HG03135 (cell line): ENCODE results near the gene ATOH8.

Experiments used
- ATAC-seq: cut with Tn5 transposase; IDR thresholded peaks from one replicate; pipeline ENCODE4 v1.9.1; 2021; ENCODE audit warnings: mild to moderate bottlenecking, moderate library complexity; ENCODE audit not compliant: unreplicated experiment

ATOH8 gene

DNA sequence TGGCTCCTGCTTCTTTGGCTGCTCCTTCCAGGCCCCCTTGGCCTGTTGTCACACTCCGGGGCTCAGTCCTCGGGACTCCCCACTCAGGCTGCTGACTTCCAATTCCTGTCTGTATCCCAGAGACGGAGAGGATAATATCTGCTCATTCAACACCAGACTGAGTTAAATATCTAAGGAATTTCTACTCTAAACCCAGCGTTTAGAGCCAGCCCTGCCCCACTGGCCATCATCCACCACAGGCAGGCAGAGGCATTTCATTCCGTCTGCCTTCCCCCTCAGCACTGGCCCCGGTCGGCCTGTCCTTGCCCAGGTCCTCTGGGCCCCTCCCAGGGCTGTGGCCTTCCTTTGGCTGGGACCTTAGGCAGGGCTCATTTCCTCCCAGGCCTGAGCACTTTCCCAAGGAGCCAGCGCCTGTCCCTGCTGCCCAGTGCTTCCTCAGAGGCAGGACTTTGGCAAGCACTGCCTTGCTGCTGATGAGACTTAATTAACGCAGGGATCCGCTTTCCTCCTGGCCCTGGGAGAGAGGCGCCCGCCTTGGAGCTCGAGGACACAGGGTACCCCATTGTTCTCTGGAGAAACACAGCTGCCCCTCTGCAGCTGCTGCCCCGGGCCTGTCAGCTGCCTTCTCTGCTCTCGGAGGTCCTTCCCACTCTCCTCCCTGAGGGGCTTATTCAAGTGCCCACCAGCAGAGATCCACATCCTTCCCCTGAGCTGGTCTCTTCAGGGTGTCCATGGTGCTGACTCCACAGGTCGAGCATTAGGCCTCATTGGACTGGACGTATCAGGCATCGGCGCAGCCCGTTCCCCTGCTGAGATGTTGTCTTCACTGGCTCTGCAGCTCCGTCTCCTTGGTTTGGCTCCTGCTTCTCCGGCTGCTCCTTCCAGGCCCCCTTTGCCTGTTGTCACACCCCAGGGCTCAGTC lies 42.8 kb downstream of the ATOH8 start:
- ATAC-seq: no peak

DNA sequence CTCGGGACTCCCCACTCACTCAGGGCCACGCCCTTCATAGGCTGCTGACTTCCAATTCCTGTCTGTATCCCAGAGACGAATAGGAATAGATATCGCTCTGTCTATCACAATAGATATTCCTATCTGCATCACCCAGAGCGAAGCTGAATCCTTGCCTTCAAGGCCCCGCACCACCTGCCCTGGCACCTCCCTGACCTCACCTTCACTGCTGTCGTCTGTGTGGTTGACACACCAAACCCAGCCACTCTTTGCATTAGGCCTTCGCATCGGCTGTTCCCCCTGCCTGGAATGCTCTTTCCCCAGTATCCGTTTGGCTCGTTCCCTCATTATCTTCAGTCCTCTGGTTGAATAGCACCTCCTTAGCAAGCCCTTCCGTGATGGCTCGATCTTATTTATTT lies 43.5 kb downstream of the ATOH8 start:
- ATAC-seq: no peak

DNA sequence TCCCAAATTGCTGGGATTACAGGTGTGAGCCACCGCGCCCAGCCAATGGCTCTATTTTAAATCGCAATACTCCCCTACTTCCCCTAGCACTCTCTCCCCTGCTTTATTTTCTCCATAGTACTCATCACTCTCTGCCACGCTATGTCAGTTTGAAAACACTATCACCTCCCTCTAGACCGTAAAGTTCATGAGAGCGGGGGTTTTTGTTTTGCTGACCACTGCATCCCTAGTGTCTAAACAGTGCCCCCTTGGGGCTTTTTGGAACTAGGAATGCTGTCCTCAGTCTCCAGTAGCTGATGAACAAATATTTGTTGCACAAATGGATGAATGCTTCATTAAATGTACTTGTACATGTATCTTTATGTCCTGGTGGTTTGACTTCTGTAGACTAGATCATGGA lies 44.1 kb downstream of the ATOH8 start:
- ATAC-seq: no peak

DNA sequence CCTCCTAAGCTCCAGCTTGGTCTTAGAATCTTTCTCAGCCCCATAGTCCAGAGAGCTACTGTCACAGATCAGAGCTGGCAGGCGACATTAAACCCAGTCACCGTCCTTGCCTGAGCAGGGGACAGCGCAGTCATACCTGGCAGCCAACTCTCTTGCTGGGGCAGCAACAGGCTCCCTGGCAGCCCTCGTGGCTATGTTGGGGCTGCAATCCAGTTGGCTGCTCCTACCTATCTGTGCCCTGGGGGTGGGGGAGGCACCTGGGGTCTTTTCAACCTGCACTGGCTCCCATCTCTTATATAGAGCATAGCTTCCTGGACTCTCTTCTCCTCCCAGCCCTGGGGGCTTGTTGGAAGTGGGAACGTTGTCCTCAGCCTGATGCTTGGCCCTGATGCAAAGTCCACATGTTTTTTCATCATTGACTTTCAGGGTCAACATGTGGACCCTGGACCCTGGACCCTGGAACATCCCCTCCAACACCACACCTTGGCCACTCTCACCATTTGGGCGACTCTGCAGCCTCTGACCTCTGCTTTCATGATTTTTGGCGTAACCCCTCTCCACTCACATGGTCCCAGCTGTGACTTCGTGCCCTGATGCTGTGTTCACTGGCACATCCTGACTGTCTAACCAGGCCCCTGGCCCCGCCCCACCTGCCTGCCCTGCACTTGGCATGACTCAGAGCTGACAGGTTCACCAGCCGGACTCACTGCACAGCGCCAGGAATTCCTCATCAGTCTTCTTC lies 45.6 kb downstream of the ATOH8 start:
- no peak for ATAC-seq

DNA sequence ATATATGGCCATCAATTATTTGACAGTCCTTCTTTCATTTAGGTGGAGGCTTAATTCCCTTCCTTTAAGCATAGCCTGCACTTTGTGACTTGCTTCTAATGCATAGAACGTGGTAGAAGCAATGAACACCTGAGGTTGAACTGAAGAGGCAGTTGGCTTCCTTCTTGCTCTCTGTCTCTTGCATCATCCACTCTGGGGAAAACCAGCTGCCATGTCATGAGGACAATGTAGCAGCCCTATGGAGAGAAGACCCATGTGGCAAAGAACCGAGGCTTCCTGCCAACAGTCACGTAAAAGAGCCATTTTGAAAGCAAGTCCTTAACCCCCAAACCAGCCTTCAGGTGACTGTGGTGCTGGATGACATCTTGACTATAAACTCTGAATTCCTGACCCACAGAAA lies 46.8 kb downstream of the ATOH8 start:
- no peak for ATAC-seq

DNA sequence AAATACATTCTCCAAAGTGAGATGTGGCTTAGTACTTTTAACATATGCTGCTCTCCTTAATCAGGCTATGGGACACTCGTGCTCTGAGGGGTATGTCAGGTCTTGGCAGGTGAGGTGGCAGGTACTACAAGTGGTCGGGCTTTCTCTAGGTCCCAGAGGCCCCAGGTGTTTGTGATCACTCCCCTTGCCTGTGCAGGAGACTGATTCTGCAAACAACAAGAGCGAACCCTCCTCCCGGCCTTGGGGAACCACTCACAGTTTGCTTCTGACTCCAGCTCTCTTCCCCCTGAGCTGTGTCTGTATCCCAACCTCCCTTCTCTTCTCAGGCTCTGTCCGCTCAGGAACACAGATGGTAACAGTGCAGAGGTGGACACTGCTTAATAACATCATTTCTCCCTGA lies 48.1 kb downstream of the ATOH8 start:
- ATAC-seq: no peak

DNA sequence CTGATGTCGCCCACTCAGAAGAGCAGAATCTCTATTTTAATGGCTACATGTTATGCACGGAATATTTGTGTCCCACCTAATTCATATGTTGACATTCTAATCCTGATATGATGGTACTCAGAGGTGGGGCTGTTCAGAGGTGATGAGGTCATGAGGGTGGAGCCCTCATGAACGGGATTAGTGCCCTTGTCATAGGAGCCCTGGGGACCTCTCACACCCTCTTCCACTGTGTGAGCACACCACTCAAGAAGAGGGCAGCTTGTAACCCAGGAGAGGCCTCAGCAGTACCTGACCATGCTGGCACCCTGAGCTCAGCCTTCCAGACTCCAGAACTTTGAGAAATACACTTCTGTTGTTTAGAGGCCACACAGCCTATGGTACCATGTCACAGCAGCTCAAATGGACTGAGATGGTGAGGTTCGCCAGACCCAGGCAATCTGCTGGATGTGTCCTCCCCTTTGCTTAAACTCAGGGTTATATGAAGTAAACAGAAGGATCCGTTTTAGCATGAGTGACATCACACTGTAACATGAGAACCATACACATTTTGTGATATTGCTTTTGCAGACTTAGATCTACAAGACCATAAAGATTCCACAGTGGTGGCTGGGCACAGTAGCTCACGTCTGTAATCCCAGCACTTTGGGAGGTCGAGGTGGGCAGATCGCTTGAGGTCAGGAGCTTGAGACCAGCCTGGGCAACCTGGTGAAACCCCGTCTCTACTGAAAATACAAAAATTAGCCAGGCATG lies 48.7 kb downstream of the ATOH8 start:
- no peak for ATAC-seq

DNA sequence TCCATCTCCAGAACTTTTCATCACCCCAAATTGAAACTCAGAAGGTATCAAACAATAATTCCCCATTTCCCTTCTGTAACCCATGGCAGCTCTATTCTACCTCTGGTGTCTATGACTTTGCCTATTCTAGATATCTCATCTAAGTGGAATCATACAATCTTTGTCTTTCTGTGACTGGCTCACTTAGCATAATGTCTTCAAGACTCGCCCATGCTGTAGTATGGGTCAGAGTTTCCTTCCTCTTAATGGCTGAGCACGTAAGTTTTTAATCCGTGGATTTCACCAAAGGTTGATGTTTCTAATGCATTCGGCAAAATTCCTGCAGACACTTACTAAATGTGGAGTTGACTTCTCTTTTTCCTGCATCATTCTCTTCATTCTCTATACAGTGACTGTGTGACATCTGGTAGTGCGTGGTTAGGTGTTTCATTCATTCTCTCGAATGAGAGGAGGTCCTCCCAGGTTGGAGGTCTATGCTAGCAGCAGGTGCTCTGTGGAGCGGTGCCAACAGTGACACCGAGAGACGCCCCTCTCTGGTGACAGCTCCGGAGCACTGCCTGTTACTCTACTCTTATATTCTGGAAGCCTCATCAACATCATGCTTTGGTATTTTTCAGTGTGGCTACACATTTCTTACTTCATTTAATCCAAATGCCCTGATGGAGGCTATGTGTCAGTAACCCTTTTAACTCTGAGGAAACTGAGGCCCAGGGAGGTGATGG lies 50.1 kb downstream of the ATOH8 start:
- ATAC-seq: no peak

DNA sequence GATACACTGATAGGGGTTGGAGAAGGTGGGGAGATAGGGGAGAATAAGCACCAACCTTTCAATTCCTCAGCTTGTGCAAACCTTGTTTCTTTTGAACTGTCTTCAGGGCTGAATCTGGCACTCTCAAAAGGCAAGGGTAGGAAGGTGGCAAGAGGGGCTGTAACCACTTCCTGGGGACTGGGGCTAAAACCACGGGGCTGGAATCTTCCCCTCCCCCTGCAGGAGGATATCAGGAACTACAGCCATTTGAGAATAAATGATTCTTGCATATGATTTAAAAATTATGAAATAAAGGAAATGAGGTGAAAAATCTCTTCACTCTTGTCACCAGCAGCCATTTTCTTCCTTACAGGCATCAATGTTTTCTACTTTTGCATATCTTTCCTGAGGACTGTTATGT lies 50.8 kb downstream of the ATOH8 start:
- ATAC-seq: no peak

DNA sequence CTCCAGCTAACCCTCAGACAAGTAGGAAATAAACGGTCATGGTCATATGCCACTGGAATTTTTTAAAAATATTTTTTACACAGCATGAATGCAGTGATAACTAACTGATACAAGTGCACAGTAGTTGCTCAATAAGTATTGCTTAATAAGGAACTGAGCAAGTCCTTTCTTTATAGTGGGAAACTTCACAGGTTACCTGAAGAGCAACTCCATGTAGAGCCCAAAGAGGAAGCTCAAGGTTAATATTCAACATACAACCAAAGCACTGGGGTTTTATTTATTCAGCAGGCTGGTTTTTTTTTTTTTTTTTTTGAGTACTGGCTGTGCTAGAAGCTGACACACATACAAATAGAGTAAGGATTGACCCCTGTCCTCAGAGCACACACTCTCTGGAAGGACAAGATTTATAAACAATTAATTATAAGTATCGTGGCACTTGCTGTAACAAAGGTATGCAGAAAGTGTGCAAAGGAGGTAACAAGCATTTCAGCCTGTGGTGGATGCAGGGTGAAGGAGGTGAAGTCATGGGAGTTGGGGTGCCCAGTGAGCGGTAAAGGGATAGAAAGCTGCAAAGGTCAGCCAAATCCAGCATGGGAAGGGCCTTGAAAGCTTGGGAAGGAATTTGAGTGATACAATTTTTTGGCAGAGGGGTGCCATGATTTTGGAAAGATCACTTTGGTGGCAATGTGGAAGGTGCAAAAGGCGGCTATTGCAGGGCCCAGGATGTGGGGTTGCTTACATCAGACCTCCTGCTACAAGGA lies 52.7 kb downstream of the ATOH8 start:
- ATAC-seq: no peak

DNA sequence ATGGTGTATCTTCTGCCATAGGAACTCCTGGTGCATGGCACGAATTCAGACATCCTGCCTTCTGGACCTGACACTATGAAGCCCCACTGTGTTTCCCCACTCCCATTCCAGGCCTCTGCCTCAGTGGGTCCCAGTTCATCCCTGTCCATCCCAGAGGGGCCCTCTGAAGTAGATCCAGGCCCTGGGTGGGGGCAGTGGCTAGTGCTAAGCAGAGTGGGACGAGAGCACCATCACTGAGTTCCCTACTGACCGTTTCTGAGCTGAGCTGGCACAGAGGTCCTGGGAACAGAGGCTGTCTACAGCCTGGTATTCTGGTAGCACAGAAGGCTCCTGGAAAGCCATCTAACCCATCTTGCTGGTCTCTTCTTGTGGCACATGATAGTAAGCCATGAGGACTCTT lies 54.0 kb downstream of the ATOH8 start:
- ATAC-seq: no peak

DNA sequence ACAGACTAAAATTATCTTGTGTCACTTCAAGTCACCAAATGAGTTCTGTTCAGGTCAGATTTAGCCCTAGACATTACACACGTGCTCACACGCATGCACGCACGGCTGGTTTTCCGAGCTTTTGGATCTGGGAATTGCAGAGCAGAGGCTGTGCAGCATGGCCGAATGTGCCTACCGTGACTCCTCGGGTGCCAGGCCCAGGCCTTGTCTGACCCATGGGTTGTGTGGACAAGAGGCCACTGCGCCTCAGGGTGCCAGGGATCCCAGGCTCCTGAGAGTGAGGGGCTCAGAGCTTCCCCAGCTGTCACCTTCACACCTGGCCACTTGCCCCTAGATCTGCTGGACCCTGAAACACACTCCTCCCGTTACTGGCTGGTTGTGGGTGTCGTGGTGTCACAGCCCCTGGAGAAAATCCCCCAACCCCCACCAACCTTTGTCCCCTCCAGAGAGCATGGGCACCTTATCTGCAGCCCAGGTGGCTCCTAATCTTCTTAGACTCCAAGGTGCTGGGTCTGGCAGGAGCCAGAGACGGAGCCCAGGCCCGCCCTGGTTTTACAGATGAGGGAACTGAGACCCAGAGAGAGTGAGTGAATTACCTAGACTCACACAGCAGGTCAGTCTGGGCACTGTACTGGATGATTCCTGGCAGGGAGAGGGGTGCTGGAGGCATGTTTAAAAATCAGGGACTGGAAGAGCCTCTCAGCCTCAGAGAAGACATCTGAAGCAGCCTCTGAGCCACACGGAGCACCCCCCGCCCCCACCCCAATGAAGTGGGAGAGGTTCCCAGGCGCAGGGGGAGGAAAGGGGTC lies 56.8 kb downstream of the ATOH8 start:
- ATAC-seq: no peak

DNA sequence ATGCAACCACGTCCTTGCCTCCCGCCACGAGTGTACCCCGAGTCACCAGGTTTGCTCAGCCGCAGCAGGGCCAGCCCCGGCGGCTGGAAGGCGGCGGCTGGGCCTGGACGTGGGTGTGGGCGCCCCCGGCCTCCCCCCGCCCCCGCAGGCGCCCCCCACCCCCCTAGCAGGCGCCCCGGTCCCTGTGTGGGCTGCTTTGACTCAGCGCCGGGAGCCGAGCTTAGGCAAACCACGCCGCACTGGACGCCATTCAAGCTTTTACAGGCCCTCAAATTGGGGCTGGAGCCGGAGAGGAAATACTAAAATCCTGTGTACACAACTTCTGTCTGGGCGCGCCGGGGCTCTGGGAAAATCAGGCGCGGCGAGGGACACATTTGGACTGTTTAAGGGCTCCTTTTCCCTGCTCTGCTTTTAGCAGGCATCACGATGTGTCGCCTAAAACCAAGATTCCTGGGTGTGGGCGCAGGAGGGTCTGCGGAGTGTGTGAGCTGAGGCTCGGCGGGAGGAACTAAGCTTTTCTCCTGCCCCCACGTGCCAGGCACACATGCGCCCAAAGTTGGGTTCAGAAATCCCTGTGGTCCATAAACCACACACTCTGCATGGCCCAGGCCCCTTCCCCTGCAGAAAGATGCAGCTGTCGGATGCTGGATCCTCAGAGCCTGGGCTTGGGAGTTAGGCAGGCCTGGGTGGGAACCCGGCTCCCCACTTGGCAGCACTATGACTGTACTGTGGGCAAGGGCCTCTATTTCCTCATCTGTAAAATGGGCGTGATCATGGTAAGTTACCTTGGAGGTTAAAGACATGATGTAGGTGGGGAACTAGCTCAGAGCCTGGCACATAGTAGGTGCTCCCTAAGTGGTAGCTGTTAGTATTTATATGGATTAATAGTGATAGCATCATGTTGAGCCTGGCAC lies 57.6 kb downstream of the ATOH8 start:
- no peak for ATAC-seq

DNA sequence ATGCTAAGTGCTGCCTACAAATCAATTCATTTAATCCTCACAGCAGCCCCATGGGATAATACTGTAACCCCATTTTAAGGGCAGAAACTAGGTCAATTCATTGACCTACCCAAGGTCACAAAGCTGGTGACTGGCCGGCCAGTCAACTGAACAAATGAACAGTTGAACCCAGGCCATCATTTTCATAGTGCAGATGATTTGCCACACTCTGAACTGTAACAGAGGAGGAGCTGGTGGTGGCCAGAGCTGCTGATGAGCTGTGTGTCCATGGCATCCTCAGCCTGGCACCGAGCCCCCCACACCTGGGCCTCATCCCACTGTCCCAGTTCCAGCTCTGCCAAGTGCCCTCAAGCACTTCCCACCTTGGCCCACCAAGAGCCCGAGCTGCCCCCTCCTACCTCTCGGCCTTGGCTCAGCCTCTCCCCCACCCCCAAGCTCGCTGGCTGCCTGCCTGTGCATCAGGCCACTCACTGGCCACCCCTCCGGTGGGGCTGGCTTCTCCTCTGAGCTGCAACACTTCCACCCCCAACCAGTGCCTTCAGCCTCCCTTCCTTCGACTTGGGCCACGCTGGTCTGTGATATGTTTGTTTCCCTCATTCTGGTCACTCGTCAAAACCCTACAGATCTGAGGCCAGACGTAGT lies 58.4 kb downstream of the ATOH8 start:
- no peak for ATAC-seq

DNA sequence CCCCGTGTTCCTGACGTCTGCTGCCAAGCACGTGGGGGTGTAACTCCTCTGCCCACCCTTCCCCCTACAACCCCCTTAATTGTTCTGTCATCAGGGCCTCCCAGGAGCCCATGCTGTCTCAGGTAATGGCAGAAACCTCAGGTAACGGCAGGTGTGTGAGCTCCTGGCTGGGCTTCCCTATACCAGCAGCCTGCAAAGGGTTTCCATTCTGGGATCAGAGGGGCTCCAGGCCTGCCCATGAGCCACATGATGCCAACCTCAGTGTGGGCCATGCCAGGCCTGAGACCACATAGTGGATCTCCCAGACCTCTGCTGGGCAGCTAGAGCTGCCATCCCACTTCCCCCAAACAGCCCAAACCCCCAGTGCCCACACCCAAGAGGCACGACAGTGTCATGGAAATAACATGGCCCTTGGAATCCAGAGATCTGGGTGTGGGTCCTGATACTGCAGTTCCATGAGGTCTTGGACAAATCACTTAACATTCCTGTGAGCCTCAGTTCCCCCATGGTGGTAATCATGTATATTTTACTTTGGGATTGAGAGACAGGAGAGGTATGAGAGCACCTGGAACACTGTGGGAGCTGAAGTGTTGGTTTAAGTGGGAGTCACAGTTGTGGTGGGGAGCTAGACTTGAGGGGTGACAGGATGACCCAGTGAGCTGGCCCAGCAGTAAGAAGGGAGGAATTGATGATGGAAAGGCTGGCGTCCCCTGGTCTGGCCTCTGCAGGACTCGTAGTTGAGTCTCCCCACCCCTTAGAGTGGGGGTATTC lies 59.6 kb downstream of the ATOH8 start:
- no peak for ATAC-seq

DNA sequence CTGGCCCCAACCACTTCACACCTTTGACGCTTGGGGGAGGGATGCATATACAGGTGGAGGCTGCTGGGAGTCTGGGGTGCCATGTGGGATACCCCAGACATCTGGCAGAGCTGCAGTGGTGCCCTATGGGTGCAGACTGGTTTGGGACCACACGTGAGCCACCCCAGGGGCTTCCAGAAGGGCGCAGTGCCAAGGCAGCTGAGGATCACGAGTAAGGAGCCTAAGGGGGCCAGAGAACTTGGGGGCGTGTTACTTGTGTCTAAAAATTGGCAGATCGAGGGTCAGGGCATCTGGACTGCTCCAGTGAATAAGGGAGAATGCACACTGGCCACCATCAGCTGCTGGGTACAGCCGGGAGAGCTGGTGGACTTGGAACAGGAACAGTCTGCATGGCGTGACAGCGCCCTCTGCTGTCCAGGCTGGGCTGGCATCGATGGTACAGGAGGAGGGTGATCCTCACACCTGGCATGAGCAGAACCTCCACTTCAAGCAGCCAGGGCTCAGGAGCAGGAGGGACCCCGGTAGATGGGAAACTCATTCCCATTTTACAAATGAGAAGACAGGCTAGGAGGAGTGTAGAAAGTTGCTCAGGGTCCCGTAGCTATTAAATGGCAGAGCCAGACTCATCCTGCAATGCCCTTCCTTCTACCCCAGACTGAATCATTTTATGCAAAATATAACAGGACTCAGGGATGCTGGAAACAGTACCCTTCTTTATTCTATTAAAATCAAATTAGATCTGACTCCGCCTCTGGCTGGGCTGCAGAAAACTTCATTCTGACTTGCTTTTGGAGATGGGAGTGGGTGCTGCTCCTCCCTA lies 60.4 kb downstream of the ATOH8 start:
- ATAC-seq: no peak
